ENCODE results near the gene RBP3.
"Not testable (repeated sequence)": the region's sequence is repeated elsewhere in the genome, so short reads cannot be mapped to it uniquely, and the experiment has no call there.

The RBP3 gene

DNA sequence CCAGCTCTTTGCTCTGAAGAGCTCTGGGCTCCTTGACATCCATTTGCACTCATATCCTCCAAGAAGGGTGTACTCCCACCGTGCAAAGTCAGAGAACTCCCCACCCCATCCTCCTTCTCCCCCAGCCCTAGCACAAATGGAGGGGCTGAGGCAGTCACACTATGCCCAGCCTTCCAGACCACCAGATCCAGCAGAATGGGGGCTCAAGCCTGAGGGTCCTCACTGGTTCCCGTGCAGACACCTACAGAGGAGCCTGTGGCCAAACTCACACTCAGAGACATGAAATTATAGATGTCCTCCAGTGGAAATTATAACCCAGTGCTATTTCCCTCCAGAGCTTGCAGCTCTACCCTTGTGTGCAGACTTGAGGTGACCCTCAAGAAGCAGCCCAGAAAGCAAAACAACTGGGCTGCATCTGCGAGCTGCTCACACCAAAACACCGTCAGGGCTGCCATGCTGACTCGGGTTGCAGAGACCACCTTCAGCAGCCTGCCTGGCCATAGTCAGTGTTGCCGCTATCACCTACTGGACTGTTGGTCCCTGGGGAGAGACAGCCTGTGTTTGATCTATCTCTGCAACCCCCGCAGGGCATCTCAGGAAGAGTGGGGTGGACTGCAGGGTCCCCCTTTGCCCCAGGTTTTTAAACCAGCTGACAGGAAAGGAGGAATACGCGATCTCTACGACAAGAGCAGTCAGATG, 28.5 kb downstream of the RBP3 start:
- no peak for DNase-seq

- no peak for DNase-seq
Measured at GRCh38 chr10:47378183-47378510, 30.0 kb downstream of the RBP3 start.

GRCh38 chr10:47378606-47379444, 30.7 kb downstream of the RBP3 start:
- no peak for DNase-seq

GRCh38 chr10:47379445-47379785, 31.3 kb downstream of the RBP3 start:
- no peak for DNase-seq

DNA sequence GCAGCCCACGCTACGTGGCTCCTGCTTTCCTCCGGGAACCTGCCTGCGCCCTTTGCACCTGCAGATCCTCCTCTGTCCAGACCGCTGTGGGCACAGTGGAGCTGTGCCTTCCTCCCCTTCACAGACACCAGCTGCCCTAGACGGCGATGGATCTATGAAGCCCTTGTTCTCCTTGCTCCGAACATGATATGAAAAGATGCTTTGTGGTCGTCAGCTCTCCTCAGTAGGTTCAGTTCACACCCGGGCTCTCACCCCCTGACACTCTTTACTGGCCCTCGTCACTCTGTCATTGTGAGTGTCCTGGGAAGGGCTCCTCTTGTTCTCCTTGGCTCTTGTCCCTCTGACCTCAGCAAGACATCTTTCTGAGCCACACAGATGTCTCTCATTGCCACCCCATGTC, 31.7 kb downstream of the RBP3 start:
- DNase-seq: no peak

DNA sequence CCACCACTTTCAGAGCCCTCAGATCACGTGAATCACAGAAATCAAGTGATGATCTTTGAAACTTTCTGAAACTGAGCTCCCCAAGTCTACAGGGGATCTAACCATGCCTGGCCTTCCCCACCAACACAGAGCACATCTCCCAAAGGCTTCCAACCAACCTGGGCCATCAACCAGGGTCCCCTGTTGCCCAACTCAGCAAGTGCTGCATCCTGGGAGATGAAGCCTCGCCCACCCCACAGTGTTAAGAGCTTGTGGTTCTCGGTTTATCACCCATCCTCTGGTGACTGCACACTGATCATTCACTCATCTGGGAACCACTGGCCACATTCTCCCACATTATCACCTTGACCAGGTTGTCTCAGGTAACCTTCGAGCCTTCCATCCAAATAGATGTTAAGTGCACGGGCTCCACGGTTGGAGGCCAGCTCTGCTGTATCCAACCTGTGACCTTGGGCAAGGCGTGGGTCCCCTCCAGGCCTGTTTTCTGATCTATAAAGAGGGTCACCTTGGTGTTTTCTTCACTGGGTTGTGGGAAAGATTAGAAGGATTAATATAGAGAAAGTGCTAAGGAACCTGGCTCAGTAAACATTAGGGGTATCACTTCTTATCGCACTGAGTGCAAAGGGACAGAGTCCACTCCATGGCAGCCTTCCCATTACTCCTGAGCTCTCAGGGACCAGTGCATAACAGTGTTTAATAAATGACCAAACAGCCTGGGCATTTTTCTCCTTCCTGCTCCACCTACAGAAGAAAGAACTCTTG, 32.4 kb downstream of the RBP3 start:
- no peak for DNase-seq

DNA sequence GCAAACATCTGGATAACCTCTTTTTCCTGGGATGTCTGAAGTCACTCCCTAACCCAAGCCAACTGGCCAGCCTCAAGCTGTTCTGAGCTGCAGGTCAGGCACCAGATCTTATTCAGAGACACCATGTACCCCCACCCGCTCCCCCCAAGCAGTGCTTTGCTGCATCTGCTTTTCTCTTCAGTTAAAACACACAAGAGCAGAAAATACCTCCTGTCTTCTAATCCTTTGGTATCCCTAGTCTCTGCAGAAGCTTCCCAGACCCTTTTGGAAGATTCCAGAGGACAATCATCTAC, 32.9 kb downstream of the RBP3 start:
- DNase-seq: no peak

DNA sequence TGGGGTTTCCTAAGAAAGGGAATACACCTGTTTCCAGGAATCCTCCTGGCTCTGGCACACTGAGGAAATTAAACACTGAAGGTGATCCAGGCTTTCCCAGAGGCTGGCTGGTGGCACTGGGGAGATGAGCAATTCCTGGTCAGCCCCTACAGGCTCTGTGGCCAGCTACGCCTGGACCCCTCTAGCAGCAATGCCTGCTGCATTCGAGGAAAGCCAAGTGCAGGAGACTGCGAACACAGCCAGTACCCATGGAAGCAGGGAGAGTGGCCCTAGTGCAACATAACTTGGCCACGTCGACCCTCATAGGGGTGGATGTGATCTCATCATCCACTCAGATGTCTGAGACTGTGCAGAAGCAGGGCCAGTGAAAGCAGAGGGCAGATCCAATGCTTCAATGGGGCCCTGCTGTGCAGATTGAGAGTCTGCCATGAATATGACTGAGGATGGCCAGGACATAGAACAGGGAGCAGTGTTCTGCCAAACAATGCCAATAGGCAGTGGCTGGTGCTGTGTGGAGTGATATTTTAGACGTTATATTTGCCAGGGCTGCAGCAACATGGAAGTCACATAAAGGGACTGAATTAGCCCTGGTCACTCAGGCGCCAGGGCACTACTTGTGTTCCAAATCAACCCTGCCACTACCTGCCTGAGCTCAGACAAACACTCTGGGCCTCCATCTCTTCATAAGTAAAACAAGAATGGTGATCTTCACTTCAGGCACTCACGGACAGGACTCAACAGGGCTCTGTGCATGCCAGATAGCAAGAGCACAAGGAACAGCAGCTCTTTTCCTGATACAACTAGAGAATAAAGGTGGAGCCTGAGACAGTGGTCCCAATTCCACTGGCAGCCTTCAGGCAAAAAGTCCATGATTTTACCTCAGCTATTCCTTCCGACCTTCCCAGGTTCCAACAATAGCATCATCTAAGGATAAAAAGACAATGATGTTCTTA, 33.5 kb downstream of the RBP3 start:
- DNase-seq: no peak

- DNase-seq: no peak
Measured at GRCh38 chr10:47383261-47384147, 35.3 kb downstream of the RBP3 start.

DNA sequence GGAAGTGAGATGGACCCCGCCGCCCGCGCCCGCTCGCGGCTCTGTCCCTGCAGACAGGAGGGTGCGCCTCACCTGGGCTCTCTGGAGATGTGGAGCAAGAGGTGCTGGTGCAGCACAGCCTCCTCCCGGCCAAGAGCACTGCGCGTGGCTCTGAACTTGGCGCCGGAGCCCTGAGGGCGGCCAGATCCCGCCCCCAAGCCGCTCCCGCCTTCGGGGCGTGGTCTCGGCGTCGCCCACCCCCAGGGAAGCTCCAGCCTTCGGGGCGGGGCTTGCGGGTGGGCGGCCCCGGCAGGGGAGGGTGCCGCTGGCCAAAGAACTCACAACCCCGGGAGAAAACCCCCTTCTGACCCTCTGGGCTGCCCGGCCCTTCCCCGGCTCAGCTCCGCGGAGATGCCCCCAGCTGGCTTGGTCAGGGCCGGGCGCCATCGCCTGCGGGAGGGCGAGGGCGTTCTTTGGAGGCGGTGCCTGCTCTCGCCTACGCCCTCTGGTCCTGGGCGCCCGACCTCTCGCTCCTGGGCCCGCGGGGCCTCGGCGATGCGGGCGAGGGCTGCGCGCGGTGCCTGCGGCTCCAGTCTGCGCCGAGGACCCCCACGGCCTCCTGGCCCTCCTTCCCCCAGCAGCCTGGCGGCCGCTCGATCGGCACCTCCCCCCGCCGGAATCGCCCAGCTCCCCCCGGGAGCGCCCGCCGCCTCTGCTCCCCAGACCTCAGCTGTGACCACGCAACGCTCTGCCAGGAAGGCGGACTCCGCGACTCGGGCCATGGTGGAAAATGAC, 36.2 kb downstream of the RBP3 start, which contains the start of gene ZNF488:
TSS of gene ZNF488 (minus strand) at position 146 of the 774 bp plus-strand sequence. CDS start 15,464 bp downstream, outside the sequence.
- DNase-seq: peak; percentile 87

- not testable (repeated sequence) for DNase-seq
Measured at GRCh38 chr10:47386104-47386503, 37.9 kb downstream of the RBP3 start.

DNA sequence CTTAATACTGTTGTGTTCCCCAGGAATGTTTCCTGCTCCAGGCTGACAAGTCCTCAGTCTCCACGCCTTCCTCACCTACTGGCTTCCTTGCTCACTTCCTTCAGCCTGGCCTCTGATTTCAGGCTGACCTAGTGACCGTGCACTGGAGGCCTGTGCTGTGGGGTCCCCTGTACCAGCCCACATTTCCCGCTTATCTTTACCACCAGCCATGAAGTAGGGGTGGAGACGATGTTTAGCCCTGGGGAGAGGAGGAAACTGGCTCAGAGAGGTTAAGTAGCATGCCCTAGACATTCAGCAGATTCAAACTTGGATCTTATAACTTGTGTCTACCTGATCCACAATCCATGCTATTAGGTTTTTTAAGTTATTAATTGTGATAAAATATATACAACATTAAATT, 40.7 kb downstream of the RBP3 start:
- DNase-seq: no peak

GRCh38 chr10:47389619-47390018, 41.5 kb downstream of the RBP3 start:
- no peak for DNase-seq

- DNase-seq: no peak
Measured at GRCh38 chr10:47396311-47396717, 48.2 kb downstream of the RBP3 start.

DNA sequence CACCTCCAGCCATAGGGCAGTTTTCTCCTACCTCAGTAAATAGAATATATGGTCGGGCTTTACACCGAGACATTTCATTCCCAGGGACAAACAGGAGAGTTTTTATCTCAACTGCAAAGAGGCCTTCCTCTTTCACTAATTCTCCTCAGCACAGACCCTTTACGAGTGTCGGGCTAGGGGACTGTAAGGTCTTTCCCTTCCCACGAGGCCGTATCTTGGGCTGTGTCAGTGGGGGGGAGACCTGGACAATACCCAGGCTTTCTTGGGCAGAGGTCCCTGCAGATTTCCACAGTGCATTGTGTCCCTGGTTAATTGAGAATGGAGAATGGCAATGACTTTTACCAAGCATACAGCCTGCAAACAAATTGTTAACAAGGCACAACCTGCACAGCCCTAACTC, 49.1 kb downstream of the RBP3 start:
- DNase-seq: no peak

DNA sequence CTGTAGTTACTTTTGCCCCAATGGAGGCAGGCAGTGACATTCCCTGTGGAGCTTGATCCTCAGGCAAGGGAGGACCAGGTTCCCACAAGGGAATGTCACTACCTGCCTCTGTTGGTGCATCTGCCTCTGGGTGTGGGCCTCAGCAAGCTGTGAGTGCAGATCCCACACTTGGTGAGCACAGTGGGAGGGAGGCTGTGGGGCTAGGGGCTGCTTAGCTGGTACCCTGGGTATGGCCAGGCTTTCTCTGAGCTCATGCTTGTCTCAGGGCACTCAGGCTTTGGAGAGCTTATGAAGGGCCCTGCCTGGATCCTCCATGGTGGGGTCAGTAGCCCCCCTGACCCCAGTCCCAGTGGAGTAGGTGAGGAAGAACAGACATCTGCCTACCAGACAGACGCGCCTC, 52.1 kb downstream of the RBP3 start:
- no peak for DNase-seq

GRCh38 chr10:47400786-47401185, 52.6 kb downstream of the RBP3 start:
- no peak for DNase-seq

GRCh38 chr10:47401210-47401609, 53.0 kb downstream of the RBP3 start:
- no peak for DNase-seq

- DNase-seq: no peak
Measured at GRCh38 chr10:47401874-47402640, 53.9 kb downstream of the RBP3 start.

DNA sequence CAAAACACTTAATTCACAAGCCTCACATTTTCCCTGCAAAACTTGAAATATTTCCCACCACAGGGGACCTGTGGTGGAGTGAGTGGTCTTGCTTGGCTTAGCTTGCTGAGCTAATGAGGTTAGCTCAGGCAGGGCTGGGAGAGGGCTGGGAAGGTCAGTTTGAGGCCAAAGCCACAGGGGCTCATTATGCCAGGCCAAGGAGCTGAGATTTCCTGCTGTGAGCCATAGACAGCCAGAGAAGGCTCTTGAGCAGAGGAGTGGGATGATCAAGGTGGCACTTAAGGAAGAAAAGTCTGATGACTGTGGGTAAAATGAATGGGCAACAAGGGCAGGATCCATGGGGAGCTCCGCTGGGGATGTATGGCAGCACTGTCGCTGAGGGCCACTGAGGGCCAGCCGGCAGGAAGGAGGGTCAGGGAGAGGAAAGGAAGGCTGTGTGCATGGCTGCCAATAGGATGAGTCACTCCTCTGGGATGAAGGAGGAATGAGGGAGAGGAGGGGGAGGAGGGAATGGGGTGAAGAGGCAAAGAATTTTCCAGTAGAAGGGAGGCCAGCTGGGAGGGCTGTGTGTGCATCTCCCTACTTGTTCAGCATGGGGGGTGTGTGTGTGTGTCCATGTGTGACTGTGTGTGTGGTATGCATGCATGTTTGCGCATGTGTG, 54.6 kb downstream of the RBP3 start:
- DNase-seq: no peak

Measured in hematopoietic multipotent progenitor cell treated with erythropoietin and hydrocortisone succinate and interleukin-3 and kit ligand, for 4 days (in vitro differentiated cells).